HEK293 (cell line): ENCODE results near the gene ADAM8.
A peak's percentile ranks its signal among the peaks of the same experiment; 100 is the strongest.
"Not testable (repeated sequence)": the region's sequence is repeated elsewhere in the genome, so short reads cannot be mapped to it uniquely, and the experiment has no call there.

Source experiments
- CTCF ChIA-PET: fragments of 350-600 bp; formaldehyde crosslinking; extraction: SDS; loops from one replicate; lab custom pipeline; 2021; ENCODE audit warnings: antibody characterized with exemption; lab: Yijun Ruan, JAX
- POLR2A ChIA-PET: fragments of 300-600 bp; formaldehyde crosslinking; extraction: SDS; loops from one replicate; lab custom pipeline; 2020; ENCODE audit warnings: antibody characterized with exemption, inconsistent platforms; lab: Yijun Ruan, JAX
- H3K27ac ChIP-seq: fragments of 200-500 bp; sonication (Bioruptor generic); 2 replicates; pipeline ENCODE4 v1.5.1; 2014; ENCODE audit warnings: low read depth, low read length, control low read depth, inconsistent platforms; ENCODE audit errors: extremely low read depth
- H3K36me3 ChIP-seq, 2 experiments: fragments of 200-500 bp in 1 of 2; sonication (Bioruptor generic) in 1 of 2; 1 replicate in 1 of 2; 2 replicates in 1 of 2; pipeline ENCODE4 v1.5.1; 2014 to 2017; ENCODE audit warnings: inconsistent platforms in 2 of 2, low read length in 2 of 2; ENCODE audit not compliant: control insufficient read depth in 2 of 2, insufficient read depth in 1 of 2
- H3K4me1 ChIP-seq: fragments of 200-500 bp; sonication (Bioruptor generic); 2 replicates; pipeline ENCODE4 v1.5.1; 2014; ENCODE audit warnings: mild to moderate bottlenecking, low read length, inconsistent platforms; ENCODE audit not compliant: control insufficient read depth, insufficient read depth
- H3K4me3 ChIP-seq: 2 replicates; pipeline ENCODE4 v1.5.1; 2011; ENCODE audit warnings: low read depth, mild to moderate bottlenecking, control low read depth, low read length, moderate library complexity
- H3K9me3 ChIP-seq: fragments of 200-500 bp; sonication (Bioruptor generic); 2 replicates; pipeline ENCODE4 v1.5.1; 2014; ENCODE audit warnings: low read depth, low read length, inconsistent platforms; ENCODE audit not compliant: control insufficient read depth, insufficient read depth
- EGR2 ChIP-seq: fragments of 450-650 bp; formaldehyde crosslinking; IDR thresholded peaks from 2 replicates; pipeline ENCODE4 v1.5.1; 2016; ENCODE audit warnings: low read depth, missing biosample characterization, missing genetic modification characterization
- GLIS2 ChIP-seq: fragments of 450-650 bp; formaldehyde crosslinking; IDR thresholded peaks from 2 replicates; pipeline ENCODE4 v1.5.1; 2016; ENCODE audit warnings: missing biosample characterization, missing genetic modification characterization
- KLF1 ChIP-seq: fragments of 450-650 bp; formaldehyde crosslinking; IDR thresholded peaks from 2 replicates; pipeline ENCODE4 v1.5.1; 2016; ENCODE audit warnings: missing biosample characterization, missing genetic modification characterization
- KLF9 ChIP-seq: fragments of 450-650 bp; formaldehyde crosslinking; IDR thresholded peaks from 2 replicates; pipeline ENCODE4 v1.5.1; 2016; ENCODE audit warnings: missing biosample characterization, missing genetic modification characterization, low read depth
- PATZ1 ChIP-seq: fragments of 450-650 bp; formaldehyde crosslinking; IDR thresholded peaks from 2 replicates; pipeline ENCODE4 v1.5.1; 2016; ENCODE audit warnings: missing biosample characterization, missing genetic modification characterization
- SP2 ChIP-seq: fragments of 450-650 bp; formaldehyde crosslinking; IDR thresholded peaks from 2 replicates; pipeline ENCODE4 v1.5.1; 2016; ENCODE audit warnings: missing biosample characterization, missing genetic modification characterization
- SP3 ChIP-seq: fragments of 450-650 bp; formaldehyde crosslinking; IDR thresholded peaks from 2 replicates; pipeline ENCODE4 v1.5.1; 2016; ENCODE audit warnings: missing biosample characterization, missing genetic modification characterization
- YY1 ChIP-seq: fragments of 450-650 bp; formaldehyde crosslinking; IDR thresholded peaks from 2 replicates; pipeline ENCODE4 v1.5.1; 2018; ENCODE audit warnings: missing biosample characterization, missing genetic modification characterization
- ZBTB20 ChIP-seq: fragments of 450-650 bp; formaldehyde crosslinking; IDR thresholded peaks from 2 replicates; pipeline ENCODE4 v1.5.1; 2016; ENCODE audit warnings: missing biosample characterization, missing genetic modification characterization
- ZBTB8A ChIP-seq: fragments of 450-650 bp; formaldehyde crosslinking; IDR thresholded peaks from 2 replicates; pipeline ENCODE4 v1.5.1; 2016; ENCODE audit warnings: missing biosample characterization, missing genetic modification characterization
- ZIC2 ChIP-seq: fragments of 450-650 bp; formaldehyde crosslinking; IDR thresholded peaks from 2 replicates; pipeline ENCODE4 v1.5.1; 2016; ENCODE audit warnings: missing biosample characterization, missing genetic modification characterization
- ZNF121 ChIP-seq: fragments of 450-650 bp; formaldehyde crosslinking; IDR thresholded peaks from 2 replicates; pipeline ENCODE4 v1.5.1; 2016; ENCODE audit warnings: missing biosample characterization, missing genetic modification characterization
- ZNF175 ChIP-seq: fragments of 450-650 bp; formaldehyde crosslinking; IDR thresholded peaks from 2 replicates; pipeline ENCODE4 v1.5.1; 2016; ENCODE audit warnings: missing biosample characterization, missing genetic modification characterization
- ZNF19 ChIP-seq: fragments of 450-650 bp; formaldehyde crosslinking; IDR thresholded peaks from 2 replicates; pipeline ENCODE4; 2016; ENCODE audit warnings: missing biosample characterization, missing genetic modification characterization, low read depth
- ZNF335 ChIP-seq: fragments of 450-650 bp; formaldehyde crosslinking; conservative IDR thresholded peaks from 2 replicates; pipeline ENCODE4 v1.5.1; 2016; ENCODE audit warnings: missing biosample characterization, missing genetic modification characterization
- ZNF341 ChIP-seq: fragments of 450-650 bp; formaldehyde crosslinking; IDR thresholded peaks from 2 replicates; pipeline ENCODE4; 2016; ENCODE audit warnings: low read depth, missing biosample characterization, missing genetic modification characterization
- ZNF449 ChIP-seq: fragments of 450-650 bp; formaldehyde crosslinking; IDR thresholded peaks from 2 replicates; pipeline ENCODE4 v1.5.1; 2017; ENCODE audit warnings: missing biosample characterization, mild to moderate bottlenecking, missing genetic modification characterization, moderate library complexity
- ZNF473 ChIP-seq: fragments of 450-650 bp; formaldehyde crosslinking; IDR thresholded peaks from 2 replicates; pipeline ENCODE4 v1.5.1; 2017; ENCODE audit warnings: missing biosample characterization, missing genetic modification characterization
- ZNF510 ChIP-seq: fragments of 450-650 bp; formaldehyde crosslinking; IDR thresholded peaks from 2 replicates; pipeline ENCODE4 v1.5.1; 2018; ENCODE audit warnings: mild to moderate bottlenecking, missing genetic modification characterization, missing biosample characterization; ENCODE audit not compliant: insufficient replicate concordance
- ZNF792 ChIP-seq: fragments of 450-650 bp; formaldehyde crosslinking; IDR thresholded peaks from 2 replicates; pipeline ENCODE4 v1.5.1; 2016; ENCODE audit warnings: missing biosample characterization, missing genetic modification characterization

ADAM8 gene

GRCh38 chr10:133324198-133324792, 47.6 kb upstream of the ADAM8 start:
- Histone ChIP-seq H3K36me3 (no peaks in the 10 kb centered on the region), H3K4me1 (peaks cover 8% of the 10 kb centered on the region; the same call in 1 of the 2 replicates)
- POLR2A ChIA-PET = interaction anchor here (0.7 to 1.9 kb wide), 3 partner anchors 9 to 356 kb away, joined by 4 to 15 read pairs (median 4); no protein-coding TSS in a partner anchor
- peak; percentile 32 for TF ChIP-seq SP2 (tag by site-specific recombination)
- no peak for TF ChIP-seq YY1 (tag by site-specific recombination)
- no peak for TF ChIP-seq EGR2 (tag by site-specific recombination)
- no peak for TF ChIP-seq ZBTB8A (tag by site-specific recombination)
- no peak for TF ChIP-seq ZNF792 (tag by site-specific recombination)
- peak; percentile 59 for TF ChIP-seq KLF1 (tag by site-specific recombination)
- peak; percentile 68 for TF ChIP-seq KLF9 (tag by site-specific recombination)
- TF ChIP-seq ZNF121 (tag by site-specific recombination) = peak; percentile 81
- peak; percentile 76 for TF ChIP-seq ZNF341 (tag by site-specific recombination)
- TF ChIP-seq SP3 = peak; percentile 35; the same call in 1 of the 2 replicates
- TF ChIP-seq ZNF473 (tag by site-specific recombination) = no peak
- peak; percentile 55; the same call in 1 of the 2 replicates for TF ChIP-seq ZIC2 (tag by site-specific recombination)
- TF ChIP-seq GLIS2 (tag by site-specific recombination) = peak; percentile 29; the same call in 1 of the 2 replicates
- TF ChIP-seq ZNF335 (tag by site-specific recombination) = peak; percentile 74
- peak; percentile 36; the same call in 1 of the 2 replicates for TF ChIP-seq ZBTB20 (tag by site-specific recombination)
- TF ChIP-seq ZNF175 = no peak
- TF ChIP-seq ZNF449 = 0 out of 2 replicates have a peak, but pooled peaks have one; percentile 26
- no peak for TF ChIP-seq ZNF19 (tag by site-specific recombination)
- peak; percentile 67 for TF ChIP-seq PATZ1
- no peak for TF ChIP-seq ZNF510
- TF ChIP-seq, all 188 proteins: peak for 12
- Histone ChIP-seq H3K9me3 (no peaks in the 10 kb centered on the region), H3K27ac (no peak overlapping the region), H3K4me3 (peak overlapping the region; percentile 38)
- CTCF ChIA-PET = interaction anchor here (0.5 to 1.2 kb wide), 3 partner anchors 16 to 181 kb away, joined by 3 to 5 read pairs (median 5); no protein-coding TSS in a partner anchor

- CTCF ChIA-PET = interaction anchor here (1.6 kb wide), 1 partner anchor 14 kb away, joined by 3 read pairs; no protein-coding TSS in a partner anchor
- H3K4me1 ChIP-seq, H3K27ac ChIP-seq, POLR2A ChIA-PET, H3K9me3 ChIP-seq, H3K36me3 ChIP-seq, H3K4me3 ChIP-seq: not testable (repeated sequence)
Measured at GRCh38 chr10:133322064-133322709, 45.5 kb upstream of the ADAM8 start.
